HEK293 (cell line): Measurements from ENCODE around the gene SEPTIN2.

ENCODE experiments used
- BCL11A ChIP-seq: fragments of 450-650 bp; formaldehyde crosslinking; IDR thresholded peaks from 2 replicates; pipeline ENCODE4 v1.5.1; 2016; ENCODE audit warnings: low read depth, missing biosample characterization, missing genetic modification characterization
- BCL11B ChIP-seq: fragments of 450-650 bp; formaldehyde crosslinking; IDR thresholded peaks from 2 replicates; pipeline ENCODE4 v1.5.1; 2016; ENCODE audit warnings: low read depth, missing biosample characterization, missing genetic modification characterization
- HOXA7 ChIP-seq: sonication (generic); formaldehyde crosslinking; IDR thresholded peaks from 2 replicates; pipeline ENCODE4 v1.8.1; 2022; ENCODE audit warnings: missing genetic modification reagents, borderline replicate concordance
- IKZF3 ChIP-seq: fragments of 450-650 bp; IDR thresholded peaks from 2 replicates; pipeline ENCODE4 v1.5.0; 2018; ENCODE audit warnings: missing biosample characterization, mild to moderate bottlenecking, missing genetic modification characterization, moderate library complexity
- KLF1 ChIP-seq: fragments of 450-650 bp; formaldehyde crosslinking; IDR thresholded peaks from 2 replicates; pipeline ENCODE4 v1.5.1; 2016; ENCODE audit warnings: missing biosample characterization, missing genetic modification characterization
- MYNN ChIP-seq: fragments of 450-650 bp; formaldehyde crosslinking; IDR thresholded peaks from 2 replicates; pipeline ENCODE4 v1.5.1; 2016; ENCODE audit warnings: missing biosample characterization, missing genetic modification characterization, borderline replicate concordance
- PRDM1 ChIP-seq: fragments of 450-650 bp; formaldehyde crosslinking; IDR thresholded peaks from 2 replicates; pipeline ENCODE4; 2016; ENCODE audit warnings: missing biosample characterization, missing genetic modification characterization
- ZFP41 ChIP-seq: fragments of 450-650 bp; formaldehyde crosslinking; IDR thresholded peaks from 2 replicates; pipeline ENCODE4 v1.5.1; 2016; ENCODE audit warnings: missing biosample characterization, missing genetic modification characterization, borderline replicate concordance
- ZNF146 ChIP-seq: fragments of 450-650 bp; formaldehyde crosslinking; IDR thresholded peaks from 2 replicates; pipeline ENCODE4 v1.5.1; 2016; ENCODE audit warnings: missing biosample characterization, missing genetic modification characterization
- ZNF335 ChIP-seq: fragments of 450-650 bp; formaldehyde crosslinking; conservative IDR thresholded peaks from 2 replicates; pipeline ENCODE4 v1.5.1; 2016; ENCODE audit warnings: missing biosample characterization, missing genetic modification characterization
- ZNF354C ChIP-seq: fragments of 450-650 bp; formaldehyde crosslinking; IDR thresholded peaks from 2 replicates; pipeline ENCODE4 v1.5.1; 2016; ENCODE audit warnings: missing biosample characterization, missing genetic modification characterization, low read depth, borderline replicate concordance
- ZNF404 ChIP-seq: fragments of 450-650 bp; formaldehyde crosslinking; IDR thresholded peaks from 2 replicates; pipeline ENCODE4 v1.5.1; 2017; ENCODE audit warnings: missing biosample characterization, missing genetic modification characterization
- ZNF544 ChIP-seq: fragments of 450-650 bp; formaldehyde crosslinking; IDR thresholded peaks from 2 replicates; pipeline ENCODE4 v1.5.0; 2017; ENCODE audit warnings: missing biosample characterization, missing genetic modification characterization
- ZNF747 ChIP-seq: fragments of 450-650 bp; formaldehyde crosslinking; IDR thresholded peaks from 2 replicates; pipeline ENCODE4 v1.5.1; 2016; ENCODE audit warnings: missing biosample characterization, missing genetic modification characterization
- ZNF768 ChIP-seq: fragments of 450-650 bp; formaldehyde crosslinking; IDR thresholded peaks from 2 replicates; pipeline ENCODE4 v1.5.1; 2018; ENCODE audit warnings: missing biosample characterization, mild to moderate bottlenecking, missing genetic modification characterization
- ZSCAN23 ChIP-seq: fragments of 450-650 bp; formaldehyde crosslinking; IDR thresholded peaks from 2 replicates; pipeline ENCODE4 v1.5.1; 2016; ENCODE audit warnings: missing biosample characterization, missing genetic modification characterization
- TF ChIP-seq, protein P1 (sequence below): fragments of 450-650 bp; formaldehyde crosslinking; IDR thresholded peaks from 2 replicates; pipeline ENCODE4 v1.5.1; 2016; ENCODE audit warnings: missing biosample characterization, missing genetic modification characterization
- TF ChIP-seq, protein P2 (sequence below): fragments of 450-650 bp; formaldehyde crosslinking; IDR thresholded peaks from 2 replicates; pipeline ENCODE4 v1.5.0; 2017; ENCODE audit warnings: missing biosample characterization, missing genetic modification characterization, borderline replicate concordance
- TF ChIP-seq, protein P3 (sequence below): fragments of 450-650 bp; formaldehyde crosslinking; IDR thresholded peaks from 2 replicates; pipeline ENCODE4 v1.5.1; 2017; ENCODE audit warnings: missing biosample characterization, missing genetic modification characterization
- TF ChIP-seq, protein P4 (sequence below): fragments of 450-650 bp; formaldehyde crosslinking; IDR thresholded peaks from 2 replicates; pipeline ENCODE4 v1.5.1; 2017; ENCODE audit warnings: missing biosample characterization, missing genetic modification characterization
- TF ChIP-seq, protein P5 (sequence below): IDR thresholded peaks from 2 replicates; pipeline ENCODE4 v1.6.1; 2011; ENCODE audit warnings: mild to moderate bottlenecking, low read depth, low read length, borderline replicate concordance
- TF ChIP-seq, protein P6 (sequence below): fragments of 450-650 bp; formaldehyde crosslinking; IDR thresholded peaks from 2 replicates; pipeline ENCODE4 v1.5.1; 2016; ENCODE audit warnings: missing biosample characterization, missing genetic modification characterization
- TF ChIP-seq, protein P7 (sequence below): fragments of 450-650 bp; formaldehyde crosslinking; IDR thresholded peaks from 2 replicates; pipeline ENCODE4 v1.5.1; 2017; ENCODE audit warnings: missing biosample characterization, mild to moderate bottlenecking, missing genetic modification characterization, moderate library complexity

The SEPTIN2 gene

DNA sequence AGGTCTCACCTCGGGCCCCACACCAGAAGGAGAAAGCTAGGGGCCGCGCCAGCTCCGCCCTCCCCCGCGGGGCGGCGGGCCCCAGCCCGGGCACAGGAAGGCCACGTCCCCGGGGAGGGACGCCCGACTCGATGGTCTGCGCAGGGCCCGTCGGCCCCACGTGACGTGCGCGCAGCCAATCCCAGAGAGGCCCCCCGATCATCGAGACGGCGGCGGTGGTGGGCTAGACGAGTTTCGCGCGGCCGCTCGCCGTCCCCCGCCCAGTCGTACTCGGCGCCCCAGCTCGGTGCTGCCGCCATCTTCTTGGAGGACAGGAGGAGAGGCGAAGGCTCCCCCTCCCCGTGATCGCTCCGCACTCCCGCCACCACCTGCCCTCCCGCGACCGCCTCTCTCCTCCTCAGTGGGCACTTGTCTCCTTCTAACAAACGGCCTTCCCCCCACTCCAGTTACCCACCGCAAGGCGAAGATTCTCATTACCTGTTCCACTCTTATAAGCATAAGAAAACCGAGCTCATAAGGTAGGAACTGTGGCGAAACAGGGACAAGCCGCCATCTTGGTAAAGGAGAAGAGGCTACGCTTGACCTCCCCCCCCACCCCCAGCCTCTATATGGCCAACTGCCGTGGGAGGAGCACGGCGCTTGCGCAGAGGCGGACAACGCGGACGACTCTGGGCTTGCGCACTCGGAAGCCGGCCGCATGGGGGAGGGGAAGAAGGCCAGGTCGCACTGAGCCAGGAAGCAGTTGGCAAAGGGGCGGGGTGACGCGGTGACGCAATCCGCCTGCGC lies 439 bp upstream of the SEPTIN2 start, which contains the start of gene HDLBP (continued):
- TF ChIP-seq, protein P1, sequence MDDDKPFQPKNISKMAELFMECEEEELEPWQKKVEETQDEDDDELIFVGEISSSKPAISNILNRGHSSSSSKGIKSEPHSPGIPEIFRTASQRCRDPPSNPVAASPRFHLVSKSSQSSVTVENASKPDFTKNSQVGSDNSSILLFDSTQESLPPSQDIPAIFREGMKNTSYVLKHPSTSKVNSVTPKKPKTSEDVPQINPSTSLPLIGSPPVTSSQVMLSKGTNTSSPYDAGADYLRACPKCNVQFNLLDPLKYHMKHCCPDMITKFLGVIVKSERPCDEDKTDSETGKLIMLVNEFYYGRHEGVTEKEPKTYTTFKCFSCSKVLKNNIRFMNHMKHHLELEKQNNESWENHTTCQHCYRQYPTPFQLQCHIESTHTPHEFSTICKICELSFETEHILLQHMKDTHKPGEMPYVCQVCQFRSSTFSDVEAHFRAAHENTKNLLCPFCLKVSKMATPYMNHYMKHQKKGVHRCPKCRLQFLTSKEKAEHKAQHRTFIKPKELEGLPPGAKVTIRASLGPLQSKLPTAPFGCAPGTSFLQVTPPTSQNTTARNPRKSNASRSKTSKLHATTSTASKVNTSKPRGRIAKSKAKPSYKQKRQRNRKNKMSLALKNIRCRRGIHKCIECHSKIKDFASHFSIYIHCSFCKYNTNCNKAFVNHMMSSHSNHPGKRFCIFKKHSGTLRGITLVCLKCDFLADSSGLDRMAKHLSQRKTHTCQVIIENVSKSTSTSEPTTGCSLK (tag by site-specific recombination) = no peak
- TF ChIP-seq, protein P2, sequence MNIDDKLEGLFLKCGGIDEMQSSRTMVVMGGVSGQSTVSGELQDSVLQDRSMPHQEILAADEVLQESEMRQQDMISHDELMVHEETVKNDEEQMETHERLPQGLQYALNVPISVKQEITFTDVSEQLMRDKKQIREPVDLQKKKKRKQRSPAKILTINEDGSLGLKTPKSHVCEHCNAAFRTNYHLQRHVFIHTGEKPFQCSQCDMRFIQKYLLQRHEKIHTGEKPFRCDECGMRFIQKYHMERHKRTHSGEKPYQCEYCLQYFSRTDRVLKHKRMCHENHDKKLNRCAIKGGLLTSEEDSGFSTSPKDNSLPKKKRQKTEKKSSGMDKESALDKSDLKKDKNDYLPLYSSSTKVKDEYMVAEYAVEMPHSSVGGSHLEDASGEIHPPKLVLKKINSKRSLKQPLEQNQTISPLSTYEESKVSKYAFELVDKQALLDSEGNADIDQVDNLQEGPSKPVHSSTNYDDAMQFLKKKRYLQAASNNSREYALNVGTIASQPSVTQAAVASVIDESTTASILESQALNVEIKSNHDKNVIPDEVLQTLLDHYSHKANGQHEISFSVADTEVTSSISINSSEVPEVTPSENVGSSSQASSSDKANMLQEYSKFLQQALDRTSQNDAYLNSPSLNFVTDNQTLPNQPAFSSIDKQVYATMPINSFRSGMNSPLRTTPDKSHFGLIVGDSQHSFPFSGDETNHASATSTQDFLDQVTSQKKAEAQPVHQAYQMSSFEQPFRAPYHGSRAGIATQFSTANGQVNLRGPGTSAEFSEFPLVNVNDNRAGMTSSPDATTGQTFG (tag by site-specific recombination) = no peak
- TF ChIP-seq ZNF146 (tag by site-specific recombination) = 0 out of 2 replicates have a peak, but pooled peaks have one; percentile 24
- TF ChIP-seq, protein P3, sequence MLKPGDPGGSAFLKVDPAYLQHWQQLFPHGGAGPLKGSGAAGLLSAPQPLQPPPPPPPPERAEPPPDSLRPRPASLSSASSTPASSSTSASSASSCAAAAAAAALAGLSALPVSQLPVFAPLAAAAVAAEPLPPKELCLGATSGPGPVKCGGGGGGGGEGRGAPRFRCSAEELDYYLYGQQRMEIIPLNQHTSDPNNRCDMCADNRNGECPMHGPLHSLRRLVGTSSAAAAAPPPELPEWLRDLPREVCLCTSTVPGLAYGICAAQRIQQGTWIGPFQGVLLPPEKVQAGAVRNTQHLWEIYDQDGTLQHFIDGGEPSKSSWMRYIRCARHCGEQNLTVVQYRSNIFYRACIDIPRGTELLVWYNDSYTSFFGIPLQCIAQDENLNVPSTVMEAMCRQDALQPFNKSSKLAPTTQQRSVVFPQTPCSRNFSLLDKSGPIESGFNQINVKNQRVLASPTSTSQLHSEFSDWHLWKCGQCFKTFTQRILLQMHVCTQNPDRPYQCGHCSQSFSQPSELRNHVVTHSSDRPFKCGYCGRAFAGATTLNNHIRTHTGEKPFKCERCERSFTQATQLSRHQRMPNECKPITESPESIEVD (tag by site-specific recombination) = no peak
- TF ChIP-seq, protein P4, sequence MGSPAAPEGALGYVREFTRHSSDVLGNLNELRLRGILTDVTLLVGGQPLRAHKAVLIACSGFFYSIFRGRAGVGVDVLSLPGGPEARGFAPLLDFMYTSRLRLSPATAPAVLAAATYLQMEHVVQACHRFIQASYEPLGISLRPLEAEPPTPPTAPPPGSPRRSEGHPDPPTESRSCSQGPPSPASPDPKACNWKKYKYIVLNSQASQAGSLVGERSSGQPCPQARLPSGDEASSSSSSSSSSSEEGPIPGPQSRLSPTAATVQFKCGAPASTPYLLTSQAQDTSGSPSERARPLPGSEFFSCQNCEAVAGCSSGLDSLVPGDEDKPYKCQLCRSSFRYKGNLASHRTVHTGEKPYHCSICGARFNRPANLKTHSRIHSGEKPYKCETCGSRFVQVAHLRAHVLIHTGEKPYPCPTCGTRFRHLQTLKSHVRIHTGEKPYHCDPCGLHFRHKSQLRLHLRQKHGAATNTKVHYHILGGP (tag by site-specific recombination) = no peak
- TF ChIP-seq, protein P5, sequence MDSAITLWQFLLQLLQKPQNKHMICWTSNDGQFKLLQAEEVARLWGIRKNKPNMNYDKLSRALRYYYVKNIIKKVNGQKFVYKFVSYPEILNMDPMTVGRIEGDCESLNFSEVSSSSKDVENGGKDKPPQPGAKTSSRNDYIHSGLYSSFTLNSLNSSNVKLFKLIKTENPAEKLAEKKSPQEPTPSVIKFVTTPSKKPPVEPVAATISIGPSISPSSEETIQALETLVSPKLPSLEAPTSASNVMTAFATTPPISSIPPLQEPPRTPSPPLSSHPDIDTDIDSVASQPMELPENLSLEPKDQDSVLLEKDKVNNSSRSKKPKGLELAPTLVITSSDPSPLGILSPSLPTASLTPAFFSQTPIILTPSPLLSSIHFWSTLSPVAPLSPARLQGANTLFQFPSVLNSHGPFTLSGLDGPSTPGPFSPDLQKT = no peak
- TF ChIP-seq, protein P6, sequence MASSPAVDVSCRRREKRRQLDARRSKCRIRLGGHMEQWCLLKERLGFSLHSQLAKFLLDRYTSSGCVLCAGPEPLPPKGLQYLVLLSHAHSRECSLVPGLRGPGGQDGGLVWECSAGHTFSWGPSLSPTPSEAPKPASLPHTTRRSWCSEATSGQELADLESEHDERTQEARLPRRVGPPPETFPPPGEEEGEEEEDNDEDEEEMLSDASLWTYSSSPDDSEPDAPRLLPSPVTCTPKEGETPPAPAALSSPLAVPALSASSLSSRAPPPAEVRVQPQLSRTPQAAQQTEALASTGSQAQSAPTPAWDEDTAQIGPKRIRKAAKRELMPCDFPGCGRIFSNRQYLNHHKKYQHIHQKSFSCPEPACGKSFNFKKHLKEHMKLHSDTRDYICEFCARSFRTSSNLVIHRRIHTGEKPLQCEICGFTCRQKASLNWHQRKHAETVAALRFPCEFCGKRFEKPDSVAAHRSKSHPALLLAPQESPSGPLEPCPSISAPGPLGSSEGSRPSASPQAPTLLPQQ (tag by site-specific recombination) = peak; percentile 97
- TF ChIP-seq, protein P7, sequence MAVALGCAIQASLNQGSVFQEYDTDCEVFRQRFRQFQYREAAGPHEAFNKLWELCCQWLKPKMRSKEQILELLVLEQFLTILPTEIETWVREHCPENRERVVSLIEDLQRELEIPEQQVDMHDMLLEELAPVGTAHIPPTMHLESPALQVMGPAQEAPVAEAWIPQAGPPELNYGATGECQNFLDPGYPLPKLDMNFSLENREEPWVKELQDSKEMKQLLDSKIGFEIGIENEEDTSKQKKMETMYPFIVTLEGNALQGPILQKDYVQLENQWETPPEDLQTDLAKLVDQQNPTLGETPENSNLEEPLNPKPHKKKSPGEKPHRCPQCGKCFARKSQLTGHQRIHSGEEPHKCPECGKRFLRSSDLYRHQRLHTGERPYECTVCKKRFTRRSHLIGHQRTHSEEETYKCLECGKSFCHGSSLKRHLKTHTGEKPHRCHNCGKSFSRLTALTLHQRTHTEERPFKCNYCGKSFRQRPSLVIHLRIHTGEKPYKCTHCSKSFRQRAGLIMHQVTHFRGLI = 0 out of 2 replicates have a peak, but pooled peaks have one; percentile 56
- TF ChIP-seq ZNF768 (tag by site-specific recombination) = no peak
- peak; percentile 78 for TF ChIP-seq BCL11B (tag by site-specific recombination)
- TF ChIP-seq ZFP41 (tag by site-specific recombination) = no peak
- TF ChIP-seq KLF1 (tag by site-specific recombination) = peak; percentile 42; the same call in 1 of the 2 replicates
- TF ChIP-seq ZNF354C (tag by site-specific recombination) = no peak
- TF ChIP-seq ZNF335 = 0 out of 2 replicates have a peak, but pooled peaks have one; percentile 51
- peak; percentile 49; the same call in 1 of the 2 replicates for TF ChIP-seq BCL11A (tag by site-specific recombination)
- peak; percentile 77 for TF ChIP-seq ZSCAN23 (tag by site-specific recombination)
- TF ChIP-seq HOXA7 (CRISPR knock-in tag) = no peak
- TF ChIP-seq MYNN = no peak
- no peak for TF ChIP-seq ZNF544 (tag by site-specific recombination)
- no peak for TF ChIP-seq ZNF747
- TF ChIP-seq IKZF3 = peak; percentile 51; the same call in 1 of the 2 replicates
- TF ChIP-seq PRDM1 = no peak
- no peak for TF ChIP-seq ZNF404 (tag by site-specific recombination)
